CD4-positive, alpha-beta memory T cell (primary cell): ENCODE measurements around the gene LRRC37B. TPM values are rescaled to one million over a fixed set of nuclear protein-coding genes. Genes with fewer than 3 reads are reported as not detected.
"Not testable (repeated sequence)": the region's sequence is repeated elsewhere in the genome, so short reads cannot be mapped to it uniquely, and the experiment has no call there.

Source experiments
- CTCF ChIA-PET: fragments of 350-600 bp; sonication (Branson Sonifier 250); formaldehyde crosslinking; loops from one replicate; lab custom pipeline; 2021; ENCODE audit warnings: inconsistent platforms; ENCODE audit not compliant: partially characterized antibody; lab: Charles Lee
- POLR2A ChIA-PET: fragments of 350-600 bp; sonication (Branson Sonifier 250); formaldehyde crosslinking; loops from one replicate; lab custom pipeline; 2021; ENCODE audit not compliant: partially characterized antibody; lab: Charles Lee
- DNase-seq, 5 donors: peaks; one replicate each; pipeline versions ENCODE4 v3.0.0 to v3.0.0-alpha.2; 2020 to 2022; ENCODE audit warnings: mixed read lengths in 1 of 5
- H3K27ac ChIP-seq: one replicate; pipeline ENCODE4 v1.7.0; 2013; ENCODE audit warnings: low read depth, low read length
- H3K27me3 ChIP-seq: 2 replicates; pipeline ENCODE4 v1.7.0; 2013; ENCODE audit warnings: mild to moderate bottlenecking, low read length, moderate library complexity; ENCODE audit not compliant: insufficient read depth
- H3K36me3 ChIP-seq: 2 replicates; pipeline ENCODE4 v1.7.0; 2013; ENCODE audit warnings: mild to moderate bottlenecking, low read length, moderate library complexity; ENCODE audit not compliant: insufficient read depth
- H3K4me1 ChIP-seq: 2 replicates; pipeline ENCODE4 v1.7.0; 2013; ENCODE audit warnings: mild to moderate bottlenecking, low read length, moderate library complexity; ENCODE audit not compliant: insufficient read depth
- H3K4me3 ChIP-seq, 2 donors: one replicate each; pipeline ENCODE4 v1.7.0; 2013; ENCODE audit warnings: low read length in 2 of 2, mild to moderate bottlenecking in 1 of 2
- H3K9me3 ChIP-seq, 2 donors: one replicate each; pipeline ENCODE4 v1.7.0; 2013; ENCODE audit warnings: low read length in 2 of 2, control low read depth in 1 of 2; ENCODE audit not compliant: control insufficient read depth in 1 of 2
- H3K27ac Mint-ChIP-seq, 7 donors: one replicate each; pipeline ENCODE4 v1.8.0; 2020 to 2021; ENCODE audit warnings: mixed read lengths in 7 of 7, mild to moderate bottlenecking in 6 of 7, inconsistent platforms in 3 of 7, moderate library complexity in 3 of 7
- H3K27me3 Mint-ChIP-seq, 2 donors: one replicate each; pipeline ENCODE4 v1.8.0; 2020 to 2021; ENCODE audit warnings: mixed read lengths in 2 of 2
- H3K36me3 Mint-ChIP-seq, 2 donors: one replicate each; pipeline ENCODE4 v1.8.0; 2020 to 2021; ENCODE audit warnings: mixed read lengths in 2 of 2, inconsistent platforms in 1 of 2, mild to moderate bottlenecking in 1 of 2
- H3K4me1 Mint-ChIP-seq, 4 donors: one replicate each; pipeline ENCODE4 v1.8.0; 2020 to 2021; ENCODE audit warnings: mixed read lengths in 4 of 4, mild to moderate bottlenecking in 1 of 4
- H3K4me3 Mint-ChIP-seq, 8 donors: one replicate each; pipeline ENCODE4 v1.8.0; 2020 to 2021; ENCODE audit warnings: mixed read lengths in 8 of 8, mild to moderate bottlenecking in 7 of 8, moderate library complexity in 6 of 8, inconsistent platforms in 3 of 8
- H3K9me3 Mint-ChIP-seq, 8 donors: one replicate each; pipeline ENCODE4 v1.8.0; 2020 to 2021; ENCODE audit warnings: mixed read lengths in 8 of 8, mild to moderate bottlenecking in 5 of 8, inconsistent platforms in 3 of 8, moderate library complexity in 1 of 8
- intact Hi-C: fragments of 100-400 bp; cut with micrococcal nuclease; formaldehyde crosslinking; loops from one replicate; pipeline ENCODE4 v1.15.1; 2023
- polyA plus RNA-seq, 2 donors: library from polyadenylated mRNA; unstranded; fragments of 300-500 nt; fragmentation: Illumina TruSeq; gene quantifications; one replicate each; pipeline ENCODE4 v1.2.3, GENCODE V29; 2021
- total RNA-seq, 2 experiments: library from RNA; stranded (reverse); gene quantifications; one replicate each; pipeline ENCODE4 v1.2.3, GENCODE V29; 2021

Gene LRRC37B
- total and polyA plus RNA-seq, 4 experiments from 2014 or later, result 6.4 to 68.5 (median 36.0) TPM

DNA sequence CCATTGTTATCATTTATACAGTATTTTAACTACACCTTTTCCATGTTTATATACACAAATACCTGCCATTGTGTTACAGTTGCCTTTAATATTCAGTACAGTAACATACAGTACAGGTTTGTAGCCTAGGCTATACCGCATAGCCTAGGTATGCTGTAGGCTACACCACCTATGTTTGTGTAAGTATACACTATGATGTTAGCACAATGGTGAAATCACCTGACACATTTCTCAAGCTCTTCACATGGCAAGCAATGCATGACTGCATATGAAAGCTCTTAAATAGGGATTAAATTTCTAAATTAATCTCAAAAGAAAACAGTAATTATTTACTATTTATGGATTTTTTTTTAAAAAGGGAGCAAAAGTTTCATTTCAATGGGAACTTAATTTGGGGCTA lies 12.0 kb downstream of the LRRC37B start:
- POLR2A ChIA-PET, result interaction anchor here (0.6 to 3.5 kb wide), 2 partner anchors 12 to 119 kb away, joined by 3 to 21 read pairs; partner anchors contain the start of gene LRRC37B
- Histone ChIP-seq H3K27ac (no peak overlapping the region), H3K4me3 (no peak overlapping the region), H3K4me1 (peaks cover 14% of the 10 kb centered on the region), H3K27me3 (no peaks in the 10 kb centered on the region), H3K9me3 (no peaks in the 10 kb centered on the region), H3K36me3 (no peaks in the 10 kb centered on the region)
- intact Hi-C loops, result no loop called here
- no peak for DNase-seq
- Mint-ChIP-seq H3K4me3 (no peak overlapping the region), H3K4me1 (peaks cover 17 to 33% (median 26%) of the 10 kb centered on the region in 4 donors), H3K9me3 (no peaks in the 10 kb centered on the region), H3K36me3 (peaks cover 21 to 45% of the 10 kb centered on the region in 2 donors), H3K27me3 (no peaks in the 10 kb centered on the region), H3K27ac (no peak overlapping the region)
- CTCF ChIA-PET, result interaction anchor here (0.8 to 2.1 kb wide), 3 partner anchors 12 to 121 kb away, joined by 3 to 6 read pairs (median 3); partner anchors contain the start of gene LRRC37B

DNA sequence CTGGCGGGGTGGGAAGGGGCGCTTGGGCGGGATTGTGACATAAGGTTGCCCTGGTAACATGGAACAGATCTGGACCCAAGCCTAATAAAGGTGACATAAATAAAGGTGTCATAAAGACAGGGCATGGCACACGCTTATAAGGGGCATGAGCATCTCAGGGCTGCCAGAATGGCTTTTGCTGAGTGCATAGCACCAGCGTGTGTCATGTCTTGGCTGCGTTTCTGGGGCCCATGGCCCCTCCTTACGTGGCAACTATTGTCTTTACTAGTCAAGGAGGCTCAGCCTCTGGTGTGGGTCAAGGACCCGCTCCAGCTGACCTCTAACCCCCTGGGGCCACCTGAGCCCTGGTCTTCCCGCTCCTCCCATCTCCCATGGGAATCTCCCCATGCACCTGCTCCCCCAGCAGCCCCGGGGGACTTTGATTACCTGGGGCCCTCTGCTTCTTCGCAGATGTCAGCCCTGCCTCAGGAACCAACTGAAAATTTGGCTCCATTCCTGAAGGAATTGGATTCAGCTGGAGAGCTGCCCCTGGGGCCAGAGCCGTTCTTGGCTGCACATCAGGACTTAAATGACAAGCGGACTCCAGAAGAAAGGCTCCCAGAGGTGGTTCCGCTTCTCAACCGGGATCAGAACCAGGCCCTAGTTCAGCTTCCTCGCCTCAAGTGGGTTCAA lies 13.9 kb downstream of the LRRC37B start:
- peaks cover 11 to 25% (median 19%) of the 10 kb centered on the region in 4 donors for H3K4me1 Mint-ChIP-seq
- no peak overlapping the region for H3K27ac Mint-ChIP-seq
- peaks cover 21 to 46% of the 10 kb centered on the region in 2 donors for H3K36me3 Mint-ChIP-seq
- intact Hi-C loops, result no loop called here
- H3K27me3 Mint-ChIP-seq, result no peaks in the 10 kb centered on the region
- Histone ChIP-seq H3K27ac (no peak overlapping the region), H3K9me3 (no peaks in the 10 kb centered on the region), H3K36me3 (no peaks in the 10 kb centered on the region), H3K27me3 (no peaks in the 10 kb centered on the region), H3K4me3 (no peak overlapping the region), H3K4me1 (peaks cover 11% of the 10 kb centered on the region)
- POLR2A ChIA-PET, result interaction anchor here (1.3 kb wide), 1 partner anchor 14 kb away, joined by 8 read pairs; the partner anchor contains the start of gene LRRC37B
- DNase-seq, result no peak
- H3K4me3 Mint-ChIP-seq, result no peak overlapping the region
- H3K9me3 Mint-ChIP-seq, result no peaks in the 10 kb centered on the region
- CTCF ChIA-PET, result no interaction called here

GRCh38 chr17:32021615-32021955 lies 14.4 kb downstream of the LRRC37B start:
- Mint-ChIP-seq H3K36me3 (peaks cover 21 to 45% of the 10 kb centered on the region in 2 donors), H3K27me3 (no peaks in the 10 kb centered on the region), H3K4me1 (peaks cover 8 to 20% (median 14%) of the 10 kb centered on the region in 4 donors), H3K9me3 (no peaks in the 10 kb centered on the region), H3K27ac (no peak overlapping the region), H3K4me3 (no peak overlapping the region)
- Histone ChIP-seq H3K27ac (no peak overlapping the region), H3K9me3 (no peaks in the 10 kb centered on the region), H3K4me3 (no peak overlapping the region), H3K36me3 (no peaks in the 10 kb centered on the region), H3K27me3 (no peaks in the 10 kb centered on the region), H3K4me1 (peaks cover 6% of the 10 kb centered on the region)
- CTCF ChIA-PET, result no interaction called here
- POLR2A ChIA-PET, result interaction anchor here (1.3 kb wide), 1 partner anchor 14 kb away, joined by 8 read pairs; the partner anchor contains the start of gene LRRC37B
- no peak for DNase-seq
- intact Hi-C loops, result no loop called here

- DNase-seq, H3K4me3 ChIP-seq, H3K9me3 Mint-ChIP-seq, H3K27ac ChIP-seq, H3K36me3 ChIP-seq, H3K27me3 ChIP-seq, intact Hi-C loops, CTCF ChIA-PET, H3K9me3 ChIP-seq, H3K4me3 Mint-ChIP-seq, POLR2A ChIA-PET, H3K4me1 ChIP-seq, H3K27me3 Mint-ChIP-seq: not testable (repeated sequence)
- Mint-ChIP-seq H3K36me3 (peaks cover 18 to 41% of the 10 kb centered on the region in 2 donors), H3K27ac (peak overlapping the region in 1 of 7 donors; percentile 47), H3K4me1 (peaks cover 0 to 10% (median 8%) of the 10 kb centered on the region in 4 donors)
Measured at GRCh38 chr17:32022554-32022953, 15.4 kb downstream of the LRRC37B start.

DNA sequence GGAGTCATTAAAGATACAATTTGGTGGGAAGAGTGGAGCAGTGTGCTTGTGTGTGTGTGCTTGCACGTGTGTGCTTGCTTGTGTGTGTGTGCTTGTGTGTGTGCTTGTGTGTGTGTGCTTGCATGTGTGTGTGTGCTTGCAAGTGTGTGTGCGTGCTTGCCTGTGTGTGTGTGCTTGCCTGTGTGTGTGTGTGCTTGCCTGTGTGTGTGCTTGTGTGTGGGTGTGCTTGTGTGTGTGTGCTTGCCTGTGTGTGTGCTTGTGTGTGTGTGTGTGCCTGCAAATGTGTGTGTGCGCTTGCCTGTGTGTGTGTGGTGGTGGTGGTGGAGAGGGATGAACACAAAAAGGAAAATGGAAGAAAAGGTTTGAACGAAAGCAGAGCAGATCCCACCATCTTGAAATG lies 20.1 kb downstream of the LRRC37B start:
- POLR2A ChIA-PET, result not testable (repeated sequence)

DNA sequence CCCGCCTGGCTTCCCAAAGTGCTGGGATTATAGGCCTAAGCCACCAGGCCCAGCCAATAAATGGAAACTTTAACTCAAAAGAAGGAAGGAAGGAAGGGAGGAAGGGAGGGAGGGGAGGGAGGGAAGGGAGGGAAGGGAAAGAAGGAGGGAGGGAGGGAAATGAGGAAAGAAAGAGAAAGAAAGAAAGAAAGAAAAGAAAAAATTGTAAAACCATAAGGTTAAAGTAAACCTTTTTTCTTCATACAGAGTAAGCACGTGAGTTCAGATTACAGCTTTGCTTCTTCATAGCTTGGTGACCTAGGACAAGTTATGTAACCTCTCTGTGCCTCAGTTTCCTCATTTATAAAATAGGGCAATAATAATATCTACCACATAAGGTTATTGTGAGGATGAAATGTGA lies 26.0 kb downstream of the LRRC37B start:
- CTCF ChIA-PET, result no interaction called here
- peaks cover 19 to 30% of the 10 kb centered on the region in 2 donors for H3K36me3 Mint-ChIP-seq
- POLR2A ChIA-PET, result no interaction called here
- H3K4me1 ChIP-seq, result no peaks in the 10 kb centered on the region
- no peaks in the 10 kb centered on the region for H3K9me3 ChIP-seq
- no peak for DNase-seq
- no peak overlapping the region for H3K4me3 ChIP-seq
- H3K27me3 ChIP-seq, result no peaks in the 10 kb centered on the region
- H3K27ac ChIP-seq, result no peak overlapping the region
- no peaks in the 10 kb centered on the region for H3K9me3 Mint-ChIP-seq
- no peaks in the 10 kb centered on the region for H3K4me1 Mint-ChIP-seq
- no peak overlapping the region for H3K27ac Mint-ChIP-seq
- no peaks in the 10 kb centered on the region for H3K27me3 Mint-ChIP-seq
- intact Hi-C loops, result no loop called here
- peaks cover 5% of the 10 kb centered on the region for H3K36me3 ChIP-seq
- no peak overlapping the region for H3K4me3 Mint-ChIP-seq

More for the DNA sequence above, 20.1 kb downstream of the LRRC37B start:
- H3K36me3 Mint-ChIP-seq, result peaks cover 6 to 13% of the 10 kb centered on the region in 2 donors
- intact Hi-C loops, H3K4me3 ChIP-seq, H3K27me3 ChIP-seq, H3K9me3 ChIP-seq, DNase-seq, H3K4me1 Mint-ChIP-seq, H3K4me1 ChIP-seq, H3K27ac ChIP-seq, H3K27me3 Mint-ChIP-seq, H3K4me3 Mint-ChIP-seq, H3K36me3 ChIP-seq, CTCF ChIA-PET, H3K9me3 Mint-ChIP-seq: not testable (repeated sequence)
- peak overlapping the region in 3 of 7 donors; percentile 2 to 53 (median 36) for H3K27ac Mint-ChIP-seq

GRCh38 chr17:32033812-32034211 lies 26.6 kb downstream of the LRRC37B start:
- H3K27me3 ChIP-seq, H3K9me3 ChIP-seq, H3K27ac ChIP-seq, CTCF ChIA-PET, DNase-seq, POLR2A ChIA-PET, H3K4me1 ChIP-seq, H3K36me3 ChIP-seq, H3K27ac Mint-ChIP-seq, intact Hi-C loops, H3K27me3 Mint-ChIP-seq, H3K9me3 Mint-ChIP-seq, H3K4me3 ChIP-seq, H3K4me3 Mint-ChIP-seq, H3K4me1 Mint-ChIP-seq: not testable (repeated sequence)
- H3K36me3 Mint-ChIP-seq, result peaks cover 19 to 33% of the 10 kb centered on the region in 2 donors
